Stimulated activated naive CD4-positive, alpha-beta T cell (primary cell): ENCODE data around the gene MICAL2.

Experiments
- DNase-seq, 6 experiments: peaks; one replicate each; lab custom pipeline; 2025; lab: John Stamatoyannopoulos, UW

The MICAL2 gene

GRCh38 chr11:12209096-12209495, 98.7 kb downstream of the MICAL2 start:
- no peak for DNase-seq

- no peak for DNase-seq
Measured at GRCh38 chr11:12210200-12210599, 99.8 kb downstream of the MICAL2 start.

GRCh38 chr11:12211331-12212065, 101.1 kb downstream of the MICAL2 start:
- DNase-seq: no peak

GRCh38 chr11:12212174-12212820, 101.9 kb downstream of the MICAL2 start:
- no peak for DNase-seq

- DNase-seq: no peak
Measured at GRCh38 chr11:12212821-12213185, 102.4 kb downstream of the MICAL2 start.

GRCh38 chr11:12213883-12214282, 103.5 kb downstream of the MICAL2 start:
- no peak for DNase-seq

GRCh38 chr11:12214751-12215150, 104.4 kb downstream of the MICAL2 start:
- no peak for DNase-seq

GRCh38 chr11:12215181-12215593, 104.8 kb downstream of the MICAL2 start:
- DNase-seq: no peak

- no peak for DNase-seq
Measured at GRCh38 chr11:12216041-12216451, 105.7 kb downstream of the MICAL2 start.

GRCh38 chr11:12216671-12217374, 106.4 kb downstream of the MICAL2 start:
- no peak for DNase-seq

GRCh38 chr11:12217879-12218278, 107.5 kb downstream of the MICAL2 start:
- no peak for DNase-seq

GRCh38 chr11:12218909-12219308, 108.5 kb downstream of the MICAL2 start:
- no peak for DNase-seq

- no peak for DNase-seq
Measured at GRCh38 chr11:12219757-12220156, 109.4 kb downstream of the MICAL2 start.

- no peak for DNase-seq
Measured at GRCh38 chr11:12220305-12220704, 109.9 kb downstream of the MICAL2 start.

- DNase-seq: no peak
Measured at GRCh38 chr11:12221051-12221535, 110.7 kb downstream of the MICAL2 start.

GRCh38 chr11:12222055-12222792, 111.8 kb downstream of the MICAL2 start:
- DNase-seq: no peak

- peak in 1 of 6 experiments; percentile 24 for DNase-seq
Measured at GRCh38 chr11:12223771-12224536, 113.6 kb downstream of the MICAL2 start.

GRCh38 chr11:12224537-12224893, 114.1 kb downstream of the MICAL2 start:
- DNase-seq: peak; percentile 45 to 84 (median 73)

- DNase-seq: no peak
Measured at GRCh38 chr11:12225046-12225739, 114.8 kb downstream of the MICAL2 start.

GRCh38 chr11:12226093-12226492, 115.7 kb downstream of the MICAL2 start:
- no peak for DNase-seq
